GM19240 (cell line): ENCODE measurements around the gene DLX3.

Experiments used
- DNase-seq: peaks from one replicate; pipeline ENCODE4 v3.0.0; 2011; ENCODE audit warnings: low spot score; ENCODE audit not compliant: insufficient read length

Gene DLX3

DNA sequence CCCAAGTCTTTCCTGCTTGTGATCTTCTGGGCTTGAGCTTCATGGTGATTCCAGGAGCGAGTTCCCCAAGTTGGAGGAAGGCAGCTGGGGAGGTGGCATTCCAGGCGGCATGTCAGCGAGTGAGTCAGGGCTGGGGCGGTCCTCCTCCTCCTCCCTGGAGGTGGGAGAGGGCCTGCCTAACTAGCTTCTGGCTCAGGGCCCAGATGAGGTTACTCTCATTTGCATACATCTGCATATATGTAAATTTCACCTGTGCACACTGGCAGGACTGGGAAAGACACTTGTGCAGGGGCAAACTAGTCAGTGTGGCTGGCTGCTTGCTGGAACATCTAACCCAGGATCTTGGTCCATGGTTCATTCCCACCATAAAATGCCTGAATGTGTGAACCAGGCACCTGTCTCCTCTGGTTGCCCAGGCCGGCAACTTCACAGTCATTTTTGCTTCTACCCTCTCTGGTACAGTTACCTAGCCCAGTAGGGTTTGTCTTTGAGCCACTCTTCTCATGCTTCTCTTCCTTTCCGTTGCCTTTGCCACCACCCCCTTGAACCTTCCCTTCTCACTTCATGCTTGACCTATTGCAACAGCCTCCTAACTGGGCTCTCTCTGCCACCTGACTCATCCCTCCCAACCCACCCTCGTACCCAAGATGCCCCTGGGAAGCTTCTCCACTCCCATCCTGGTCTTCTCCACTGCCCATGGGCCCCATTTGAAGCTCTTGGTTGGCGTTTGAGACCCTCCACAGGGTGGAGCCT, 35.7 kb downstream of the DLX3 start:
- DNase-seq: no peak

DNA sequence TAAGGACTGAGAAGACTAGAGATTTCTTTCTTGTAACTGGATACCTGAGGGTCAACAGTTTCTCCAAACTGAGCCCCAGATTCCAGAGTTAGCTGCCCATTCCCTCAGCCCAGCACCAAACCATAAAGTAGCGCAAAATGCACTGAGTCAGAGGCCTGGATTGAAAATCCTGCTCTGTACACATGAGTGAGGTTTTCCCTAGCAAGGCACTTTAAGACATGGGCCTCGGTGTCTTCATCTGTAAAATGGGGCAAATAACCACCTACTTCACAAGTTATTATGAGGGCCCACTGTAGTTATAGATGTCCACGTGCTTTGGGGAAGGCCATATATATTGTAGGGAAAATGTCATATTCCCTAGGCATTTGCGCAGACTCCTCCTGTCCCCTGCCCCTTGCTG, 36.3 kb downstream of the DLX3 start:
- DNase-seq: no peak

DNA sequence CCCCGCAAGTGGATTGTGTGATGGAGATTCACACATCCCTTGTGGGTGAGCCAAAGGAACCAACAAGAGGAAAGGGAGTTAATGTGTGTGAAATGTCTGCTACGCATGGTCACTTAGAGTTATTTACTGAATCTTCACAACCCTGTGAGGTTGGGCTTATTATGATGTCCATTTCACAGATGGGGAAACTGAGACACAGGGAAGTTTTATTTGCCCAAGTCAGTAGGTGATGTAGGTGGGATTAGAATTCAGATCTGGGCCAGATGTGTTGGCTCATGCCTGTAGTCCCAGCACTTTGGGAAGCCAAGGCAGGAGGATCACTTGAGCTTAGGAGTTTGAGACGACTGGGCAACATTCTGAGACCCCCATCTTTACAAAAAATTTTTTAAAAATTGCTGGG, 37.7 kb downstream of the DLX3 start:
- no peak for DNase-seq

DNA sequence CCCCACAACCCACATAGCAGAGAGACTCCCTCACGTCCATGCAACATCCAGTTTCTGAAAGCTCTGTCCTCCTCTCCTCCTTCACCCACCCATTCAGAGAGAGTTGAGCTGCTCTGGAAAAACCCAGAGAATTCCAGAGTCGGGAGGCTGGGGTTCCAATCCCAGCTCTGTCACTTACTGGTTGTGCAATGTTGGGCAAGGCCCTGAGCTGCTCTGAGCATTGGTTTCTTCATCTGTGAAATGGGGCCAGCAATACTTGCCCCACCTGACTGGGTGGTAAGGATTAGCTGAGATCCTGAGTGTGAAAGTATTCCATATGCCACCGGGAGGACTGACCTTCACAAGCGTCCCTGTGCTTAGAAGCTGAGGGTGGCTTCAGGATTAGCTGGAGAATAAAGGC, 38.2 kb downstream of the DLX3 start:
- DNase-seq: no peak

DNA sequence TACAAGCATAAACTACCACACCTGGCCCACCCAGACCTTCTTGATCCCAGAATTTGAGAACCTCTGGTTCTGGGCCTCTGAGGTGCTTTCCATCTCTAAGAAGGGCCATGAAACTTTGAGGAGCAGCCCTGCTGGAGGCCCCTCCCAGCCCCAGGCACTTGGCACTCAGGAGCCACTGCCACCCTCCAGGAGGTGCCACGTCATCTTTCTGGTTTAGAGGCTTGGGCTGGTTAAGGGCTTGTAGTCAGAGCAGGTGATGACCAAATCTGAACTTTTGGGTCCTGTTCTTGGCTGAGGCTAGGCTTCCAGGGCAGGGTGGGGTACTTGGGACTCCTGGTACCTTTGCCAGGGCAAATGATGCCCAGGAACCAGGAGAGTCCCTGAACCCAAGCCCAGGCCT, 39.9 kb downstream of the DLX3 start:
- no peak for DNase-seq

DNA sequence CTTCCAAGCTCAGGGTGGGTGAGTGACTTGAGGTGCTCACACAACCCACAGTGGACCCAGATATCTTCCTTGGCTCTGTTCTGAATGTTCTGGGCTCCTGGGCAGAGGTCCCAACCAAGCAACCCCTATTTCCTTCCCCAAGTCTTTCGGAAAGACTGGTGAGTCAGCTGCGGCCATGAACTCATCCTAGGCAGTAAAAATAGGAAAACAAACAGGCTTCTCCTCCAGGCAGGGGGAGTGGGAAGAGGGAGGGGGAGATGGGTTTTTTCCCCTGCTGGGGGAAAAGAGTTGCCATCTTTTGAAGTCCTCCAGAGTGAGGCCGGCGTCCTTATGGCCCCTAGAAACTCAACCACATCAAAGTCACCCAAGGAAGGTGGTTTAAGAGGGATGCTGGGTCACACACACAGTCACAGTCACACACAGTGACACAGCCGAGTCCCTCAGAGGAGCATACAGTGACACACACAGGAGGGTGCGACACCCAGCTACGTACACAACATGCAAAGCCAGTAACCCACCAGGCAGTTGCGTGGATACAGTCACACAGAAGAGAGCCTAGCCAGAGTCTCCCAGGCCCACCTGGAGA, 42.0 kb downstream of the DLX3 start:
- no peak for DNase-seq

DNA sequence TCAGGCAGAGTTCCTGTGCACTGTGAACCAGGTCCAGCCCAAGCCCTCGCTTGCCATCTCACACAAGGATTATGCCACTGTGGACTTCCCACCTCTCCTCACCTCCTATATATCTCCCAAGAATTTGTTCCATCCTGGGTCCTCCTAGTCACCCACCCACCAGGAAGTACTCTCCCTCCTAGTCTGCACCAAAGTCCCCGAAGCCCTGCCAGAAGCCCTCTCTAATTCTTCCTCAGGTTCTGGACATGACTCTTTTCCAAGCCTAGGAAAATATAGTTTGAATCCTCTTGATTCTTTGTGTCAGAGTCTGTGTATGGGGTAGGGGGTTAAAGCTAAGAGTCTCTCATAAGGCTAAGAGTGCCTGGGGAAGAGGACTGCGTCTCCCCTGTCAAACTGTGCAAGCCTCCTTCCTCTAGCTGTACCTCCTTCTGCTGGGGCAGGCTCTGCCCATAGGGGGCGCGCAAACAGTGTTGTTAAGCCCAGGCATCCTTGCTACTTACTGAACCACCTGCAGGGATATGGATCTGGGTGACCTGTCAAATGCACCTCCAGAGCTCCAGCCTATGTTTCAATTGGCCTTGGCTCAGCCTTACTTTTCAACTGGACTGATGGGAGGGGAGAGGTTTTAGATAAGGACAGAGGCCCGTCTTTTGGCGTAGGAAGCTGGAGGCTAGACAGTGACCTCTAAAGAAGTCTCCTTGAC, 42.7 kb downstream of the DLX3 start:
- peak; percentile 81 for DNase-seq

DNA sequence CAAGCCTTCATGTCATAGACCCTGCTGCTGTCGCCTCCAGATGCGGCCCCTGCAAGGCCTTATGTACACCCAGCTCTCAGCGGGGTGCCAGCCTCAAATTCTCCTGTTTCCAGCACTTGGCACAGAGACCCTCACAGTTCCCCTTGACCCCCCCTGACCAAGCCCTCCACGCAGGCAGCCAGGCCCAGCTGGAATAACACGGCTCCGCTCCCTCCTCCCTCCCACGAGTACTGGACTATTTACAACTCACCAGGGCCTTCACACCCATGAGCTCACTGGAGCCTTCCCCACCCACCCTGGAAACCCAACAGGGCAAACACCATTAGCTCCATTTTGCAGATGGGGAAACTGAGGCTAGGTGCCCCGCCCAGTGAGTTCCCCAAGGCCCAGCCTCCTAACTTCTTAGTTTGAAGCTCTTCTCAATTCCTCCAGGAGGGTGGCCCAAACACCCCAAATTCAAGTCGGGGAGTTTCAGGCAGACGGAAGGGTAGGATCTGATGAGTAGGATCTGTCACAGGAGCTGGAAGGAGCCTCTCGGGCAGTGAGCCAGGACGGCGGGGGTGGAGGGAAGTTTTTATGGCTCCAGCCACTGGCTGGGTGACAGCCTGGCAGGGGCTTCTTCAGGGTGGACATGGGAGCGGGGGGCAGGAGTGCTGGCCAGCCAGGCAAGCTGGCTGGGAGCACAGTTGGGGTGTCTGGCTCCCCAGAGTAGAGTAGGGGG, 43.5 kb downstream of the DLX3 start:
- DNase-seq: no peak

DNA sequence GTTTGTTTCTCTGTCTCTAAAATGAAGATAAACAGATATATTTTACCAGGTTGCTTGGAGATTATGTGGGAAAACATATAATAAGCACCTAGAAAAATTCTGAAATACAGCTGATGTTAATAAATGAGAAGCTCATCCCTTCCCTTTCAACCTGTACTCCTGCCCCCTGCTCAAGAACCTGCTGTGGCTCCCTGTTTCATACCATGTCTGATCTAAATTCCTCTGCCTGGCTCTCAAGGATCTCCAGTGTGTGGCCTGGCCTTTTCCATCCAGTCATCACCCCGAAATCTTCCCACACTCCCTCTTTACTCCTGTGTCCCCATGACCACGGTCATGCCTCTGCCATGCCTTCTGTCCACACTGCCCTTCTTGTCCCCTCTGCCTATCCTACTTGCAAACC, 45.4 kb downstream of the DLX3 start:
- DNase-seq: no peak

DNA sequence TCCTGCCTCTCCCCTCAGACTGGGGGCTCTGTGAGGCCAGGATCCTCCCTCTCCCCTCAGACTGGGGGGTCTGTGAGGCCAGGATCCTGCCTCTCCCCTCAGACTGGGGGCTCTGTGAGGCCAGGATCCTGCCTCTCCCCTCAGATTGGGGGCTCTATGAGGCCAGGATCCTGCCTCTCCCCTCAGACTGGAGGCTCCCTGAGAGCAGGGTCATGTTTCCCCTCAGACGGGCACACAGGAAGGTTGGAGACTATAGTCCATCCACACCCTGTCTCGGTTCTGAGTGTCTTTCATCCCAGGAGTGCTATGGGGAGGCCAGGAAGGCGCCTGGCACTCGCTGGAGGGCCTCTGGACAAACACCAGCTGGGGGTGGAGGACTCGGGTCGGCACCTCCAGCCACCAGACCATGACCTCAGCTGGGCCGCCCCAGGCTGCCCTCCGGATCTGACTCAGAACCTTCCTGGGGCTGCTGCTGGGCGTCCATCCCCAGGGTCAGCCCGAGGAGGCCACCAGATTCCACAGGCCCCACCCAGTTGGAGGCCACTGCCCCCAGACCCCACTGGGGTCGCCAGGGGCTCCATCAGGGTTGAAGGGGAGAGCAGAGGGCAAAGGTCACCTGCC, 48.0 kb downstream of the DLX3 start:
- no peak for DNase-seq

DNA sequence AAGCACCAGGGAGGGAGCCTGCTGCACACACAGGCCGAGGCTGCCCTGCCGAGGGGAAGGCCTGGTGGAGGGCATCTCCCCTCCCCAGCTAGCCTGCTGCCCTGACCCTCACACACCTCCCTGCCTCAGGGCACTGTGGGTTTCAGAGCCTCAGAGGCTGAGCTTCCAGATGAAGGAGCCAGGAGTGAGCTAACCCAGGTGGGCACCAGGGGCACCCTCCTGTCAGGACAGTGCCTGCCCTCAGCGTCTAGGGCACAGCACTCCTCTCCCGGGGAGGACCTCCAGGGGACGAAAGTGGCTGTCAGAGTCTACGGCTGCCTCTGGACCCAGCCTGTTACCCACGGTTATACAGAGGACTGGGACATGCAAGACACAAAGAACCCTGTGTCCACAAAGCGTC, 48.8 kb downstream of the DLX3 start:
- no peak for DNase-seq

DNA sequence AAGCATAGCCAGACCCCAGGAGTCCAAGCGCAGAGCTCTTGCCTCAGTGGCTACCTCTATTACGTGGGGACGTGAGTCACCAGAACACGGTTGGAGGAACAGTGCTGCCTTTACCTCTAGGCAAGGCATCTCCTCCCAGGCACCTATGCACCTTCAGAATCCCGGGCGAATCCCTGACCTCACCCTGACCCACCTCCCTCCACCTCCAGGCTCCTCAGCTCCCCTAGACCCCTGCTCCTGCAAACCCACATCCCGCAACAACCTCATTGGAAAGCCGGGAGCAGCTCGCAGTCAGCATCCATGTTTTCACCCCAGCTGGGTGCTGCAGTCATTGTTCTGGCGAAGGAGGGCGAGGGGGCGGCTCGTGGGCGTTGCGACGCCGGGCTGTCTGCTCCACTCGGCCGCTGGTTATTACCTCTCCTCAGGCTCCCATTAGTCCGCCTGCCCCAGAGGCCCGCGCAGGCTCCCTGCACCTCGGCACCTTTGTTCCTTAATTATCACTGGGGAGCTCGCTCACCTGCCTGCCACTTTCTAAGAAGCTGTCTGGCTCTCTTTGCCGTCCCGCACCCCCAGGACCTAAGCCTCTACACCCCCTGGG, 50.7 kb downstream of the DLX3 start:
- DNase-seq: no peak

DNA sequence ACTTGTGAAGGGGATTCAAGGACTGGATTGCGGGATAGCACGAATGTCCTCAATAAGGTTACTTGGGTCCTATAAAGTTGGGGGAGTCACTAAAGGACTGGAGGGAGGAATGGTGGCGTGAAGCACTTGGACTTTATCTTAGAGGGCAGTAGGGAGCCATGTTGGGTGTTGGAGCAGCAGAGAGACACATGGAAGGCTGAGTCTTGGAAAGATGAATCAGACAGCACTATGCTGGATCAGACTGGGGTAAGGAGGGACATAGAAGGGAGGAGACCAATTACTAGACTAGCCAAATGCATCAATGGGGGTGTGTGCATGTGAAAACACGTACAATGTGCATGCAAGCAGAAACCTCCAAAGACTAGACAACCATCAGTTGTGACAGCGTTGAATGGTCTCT, 52.1 kb downstream of the DLX3 start:
- no peak for DNase-seq

DNA sequence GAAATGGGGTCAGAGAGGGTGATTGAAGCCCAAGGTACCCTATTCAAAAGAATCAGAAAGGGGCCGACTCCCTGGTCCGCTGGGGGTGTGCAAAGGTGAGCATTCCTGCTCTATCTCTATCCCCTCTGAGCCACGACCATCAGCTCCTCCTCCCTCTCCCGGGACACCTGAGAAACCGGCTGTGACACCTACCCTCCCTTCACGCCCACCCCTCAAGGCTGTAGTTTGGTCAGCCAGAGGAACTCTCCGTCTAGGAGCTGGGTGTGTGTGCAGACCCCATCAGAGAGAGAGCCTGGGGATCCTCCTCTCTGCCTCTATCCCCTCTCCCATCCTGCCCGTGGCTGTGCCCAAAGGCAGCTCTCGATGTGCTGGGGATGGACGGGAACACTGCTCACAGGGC, 53.6 kb downstream of the DLX3 start:
- no peak for DNase-seq
